Peyer's patch (tissue), 4 donors: ENCODE data around the gene SMYD1.

ENCODE experiments used
- POLR2A ChIP-seq, 2 donors: fragments of 450-650 bp; IDR thresholded peaks; one replicate each; pipeline ENCODE4 v1.5.1; 2017; ENCODE audit warnings: antibody characterized with exemption in 2 of 2, mild to moderate bottlenecking in 2 of 2, moderate library complexity in 2 of 2
- TF ChIP-seq, protein P1 (sequence below), 6 experiments: fragments of 450-650 bp in 4 of 6; fragments of 200-600 bp in 2 of 6; sonication (generic) in 1 of 6; IDR thresholded peaks; one replicate each; pipeline ENCODE4 v1.5.1; 2017 to 2019; ENCODE audit warnings: antibody characterized with exemption in 6 of 6, mild to moderate bottlenecking in 3 of 6, moderate library complexity in 1 of 6

DNA sequence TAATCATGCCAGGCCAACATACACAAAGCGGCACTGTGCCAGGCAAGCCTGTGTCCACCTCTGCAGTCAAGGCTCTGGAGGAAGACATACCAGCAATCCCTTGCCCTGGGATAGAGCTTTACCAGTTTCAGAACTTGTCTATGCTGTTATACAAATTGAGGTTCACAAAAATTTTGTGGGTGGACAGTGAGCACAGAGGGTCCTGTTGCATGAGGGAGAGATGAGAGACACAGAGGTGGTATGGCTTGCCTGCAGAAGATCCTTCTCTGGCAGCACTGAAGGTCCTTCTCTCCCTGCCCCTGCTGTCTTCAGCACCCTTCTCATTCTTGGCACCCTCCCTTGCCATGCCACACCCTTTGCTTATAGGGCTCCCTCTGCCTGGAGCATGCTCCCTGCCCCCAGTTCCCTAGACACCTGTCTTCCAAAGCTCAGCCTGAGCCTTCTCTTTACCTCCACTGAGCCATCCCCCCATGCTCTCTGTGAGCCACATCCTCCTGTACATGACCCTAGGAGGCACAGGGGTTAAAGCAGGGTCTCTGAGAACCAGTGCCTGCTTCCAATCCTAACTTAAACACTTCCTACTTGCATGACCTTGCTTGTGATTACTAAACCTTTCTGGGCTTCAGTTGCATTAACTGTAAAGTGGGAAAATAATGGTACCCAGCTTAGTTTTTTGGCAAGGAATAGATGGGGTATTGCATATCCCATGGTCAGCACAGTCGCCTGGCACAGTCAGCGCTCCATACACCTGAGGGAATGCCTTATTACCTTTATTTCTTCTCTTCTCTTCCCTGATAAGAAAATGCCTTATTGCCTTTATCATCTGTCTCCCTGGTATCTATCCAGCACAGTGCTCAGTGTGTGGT, 59.4 kb downstream of the SMYD1 start:
- TF ChIP-seq, protein P1, sequence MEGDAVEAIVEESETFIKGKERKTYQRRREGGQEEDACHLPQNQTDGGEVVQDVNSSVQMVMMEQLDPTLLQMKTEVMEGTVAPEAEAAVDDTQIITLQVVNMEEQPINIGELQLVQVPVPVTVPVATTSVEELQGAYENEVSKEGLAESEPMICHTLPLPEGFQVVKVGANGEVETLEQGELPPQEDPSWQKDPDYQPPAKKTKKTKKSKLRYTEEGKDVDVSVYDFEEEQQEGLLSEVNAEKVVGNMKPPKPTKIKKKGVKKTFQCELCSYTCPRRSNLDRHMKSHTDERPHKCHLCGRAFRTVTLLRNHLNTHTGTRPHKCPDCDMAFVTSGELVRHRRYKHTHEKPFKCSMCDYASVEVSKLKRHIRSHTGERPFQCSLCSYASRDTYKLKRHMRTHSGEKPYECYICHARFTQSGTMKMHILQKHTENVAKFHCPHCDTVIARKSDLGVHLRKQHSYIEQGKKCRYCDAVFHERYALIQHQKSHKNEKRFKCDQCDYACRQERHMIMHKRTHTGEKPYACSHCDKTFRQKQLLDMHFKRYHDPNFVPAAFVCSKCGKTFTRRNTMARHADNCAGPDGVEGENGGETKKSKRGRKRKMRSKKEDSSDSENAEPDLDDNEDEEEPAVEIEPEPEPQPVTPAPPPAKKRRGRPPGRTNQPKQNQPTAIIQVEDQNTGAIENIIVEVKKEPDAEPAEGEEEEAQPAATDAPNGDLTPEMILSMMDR (IDR thresholded peaks at IDR 0.05), result no peak
- TF ChIP-seq POLR2A (IDR thresholded peaks at IDR 0.05), result peak in 1 of 2 donors; percentile 5
